GM19351 (cell line): ENCODE measurements around the gene AMPD3.

Experiments used
- ATAC-seq: cut with Tn5 transposase; IDR thresholded peaks from one replicate; pipeline ENCODE4 v1.9.1; 2021; ENCODE audit warnings: mild to moderate bottlenecking, moderate library complexity; ENCODE audit not compliant: unreplicated experiment

AMPD3 gene

DNA sequence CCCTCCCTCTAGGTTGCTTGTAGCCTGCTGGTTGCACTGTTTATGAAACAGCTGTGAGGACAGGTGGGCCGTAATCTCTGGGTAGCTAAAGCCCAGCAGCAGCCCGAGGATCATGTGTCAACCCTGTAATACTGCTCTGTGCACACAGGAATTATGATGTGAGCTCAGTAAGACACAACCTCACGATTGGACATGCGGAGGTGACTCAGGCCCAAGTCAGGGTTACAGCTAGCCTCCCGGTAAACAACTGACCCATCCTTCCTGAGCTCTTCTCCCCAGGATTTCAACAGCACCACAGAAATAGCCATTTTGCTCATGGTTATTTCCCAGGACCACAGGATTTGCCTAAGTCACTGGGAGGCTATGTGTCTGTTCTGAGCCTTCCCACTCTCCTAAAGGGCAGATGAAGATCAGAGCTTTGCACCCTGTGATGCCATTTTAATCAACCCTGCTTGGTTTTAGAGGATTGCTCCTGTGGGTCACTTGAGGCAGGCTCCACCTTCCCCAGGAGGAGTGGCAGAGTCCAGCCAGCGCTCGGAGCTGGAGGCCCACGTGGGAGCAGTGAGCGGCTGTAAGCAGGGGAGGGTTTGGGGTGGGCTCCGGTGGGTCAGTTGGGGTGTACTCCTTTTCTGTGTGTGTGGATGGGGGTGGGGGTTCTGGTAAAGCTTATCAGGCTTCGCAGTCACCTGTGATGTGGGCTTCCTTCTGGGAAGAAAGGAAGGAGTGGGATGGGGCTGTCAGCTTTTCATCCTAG lies at the start of gene AMPD3:
AMPD3 (plus strand) TSS at position 387 of the 754 bp plus-strand sequence. CDS start 6,256 bp downstream, outside the sequence.
- no peak for ATAC-seq

DNA sequence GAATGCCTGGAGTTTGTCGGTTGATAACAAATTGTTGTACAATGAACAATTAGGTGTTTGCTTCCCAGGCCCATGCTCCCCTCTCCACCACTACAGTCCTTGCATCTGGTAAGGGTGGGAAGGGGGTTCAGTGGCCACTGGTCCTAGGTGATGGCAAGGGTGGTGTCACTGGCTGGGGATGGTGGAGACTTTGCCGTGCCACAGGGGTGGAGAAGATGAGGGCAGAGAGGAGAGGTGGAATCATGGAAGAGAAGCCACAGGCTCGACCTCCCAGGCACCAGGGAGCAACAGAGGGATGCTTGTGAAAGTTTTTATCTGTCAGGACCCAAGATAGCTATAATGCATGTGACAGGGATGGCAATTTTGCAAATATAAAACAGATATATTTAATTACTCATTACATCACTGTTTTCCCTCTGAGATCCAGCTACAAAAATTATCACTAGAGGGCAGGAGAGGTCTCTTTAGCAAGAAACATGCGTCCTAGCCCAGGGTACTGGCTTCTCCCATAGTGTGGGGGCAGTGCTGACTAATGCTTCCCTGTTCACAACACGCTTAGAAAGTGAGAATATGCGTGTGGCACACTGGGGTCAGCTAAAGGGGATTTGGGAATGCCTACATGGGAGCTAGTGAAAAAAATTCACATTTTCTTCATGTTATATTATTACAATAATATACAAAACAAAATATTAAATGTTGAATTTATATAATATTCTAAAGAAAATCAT lies 49.0 kb upstream of the AMPD3 start:
- ATAC-seq, result peak; percentile 48

DNA sequence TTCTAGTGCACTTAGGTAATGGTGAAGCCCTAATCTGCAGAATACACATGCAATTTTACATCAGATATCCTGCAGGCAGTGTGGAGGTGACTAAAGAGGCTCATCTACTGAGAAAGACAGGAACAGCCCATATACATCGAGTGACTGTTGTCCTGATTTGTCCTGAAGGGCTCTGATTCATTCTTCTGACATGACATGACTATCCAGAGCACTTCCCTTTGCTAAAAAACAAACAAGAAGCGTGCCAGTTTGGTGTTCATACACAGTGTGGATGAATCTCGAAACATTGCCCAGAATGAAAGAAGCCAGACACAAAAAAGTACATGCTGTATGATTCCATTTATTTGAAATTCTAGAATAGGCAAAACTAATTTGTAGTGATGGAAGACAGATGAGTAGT lies 48.0 kb upstream of the AMPD3 start:
- no peak for ATAC-seq

DNA sequence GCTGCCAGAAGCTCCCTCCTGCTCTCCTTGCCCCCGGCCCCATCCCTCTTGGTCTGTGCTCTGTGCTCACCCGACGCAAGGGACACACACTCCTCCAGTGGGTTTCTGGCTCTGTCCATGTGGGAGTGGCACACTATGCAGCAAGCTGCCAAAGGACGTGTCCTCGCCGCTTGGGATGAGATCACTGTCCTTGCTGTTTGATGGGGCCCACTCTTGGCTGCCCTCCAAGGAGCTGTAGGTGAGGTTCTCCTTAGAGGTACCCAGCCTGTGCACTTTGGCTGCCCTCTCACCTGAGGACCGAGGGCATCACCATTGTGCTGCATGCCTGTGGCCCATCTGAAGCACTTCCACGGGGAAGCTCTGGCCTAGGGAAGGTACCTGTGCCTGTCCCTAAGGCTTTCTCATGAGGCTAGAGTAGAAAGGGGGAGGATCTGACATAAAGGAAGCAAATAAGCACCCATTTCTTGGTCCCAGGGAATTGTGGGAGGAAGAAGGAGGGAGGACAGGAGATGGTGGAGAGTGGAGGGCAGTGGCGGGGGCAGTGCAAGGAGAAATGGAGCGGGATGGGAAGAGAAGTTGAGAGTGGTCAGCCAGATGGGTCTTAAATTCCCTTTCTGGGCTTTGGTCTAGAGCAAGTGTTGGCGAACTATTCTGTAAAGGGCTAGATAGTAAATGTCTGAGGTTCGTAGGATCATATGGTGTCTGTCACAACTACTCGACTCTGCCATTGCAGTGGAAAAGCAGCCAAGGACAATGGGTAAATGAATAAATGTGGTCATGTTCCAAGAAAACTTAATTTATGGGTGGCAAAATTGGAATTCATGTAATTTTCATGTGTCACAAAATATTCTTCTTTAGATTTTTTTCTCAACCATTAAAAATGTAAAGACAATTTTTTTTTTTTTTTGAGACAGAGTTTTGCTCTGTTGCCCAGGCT lies 47.0 kb upstream of the AMPD3 start:
- no peak for ATAC-seq

DNA sequence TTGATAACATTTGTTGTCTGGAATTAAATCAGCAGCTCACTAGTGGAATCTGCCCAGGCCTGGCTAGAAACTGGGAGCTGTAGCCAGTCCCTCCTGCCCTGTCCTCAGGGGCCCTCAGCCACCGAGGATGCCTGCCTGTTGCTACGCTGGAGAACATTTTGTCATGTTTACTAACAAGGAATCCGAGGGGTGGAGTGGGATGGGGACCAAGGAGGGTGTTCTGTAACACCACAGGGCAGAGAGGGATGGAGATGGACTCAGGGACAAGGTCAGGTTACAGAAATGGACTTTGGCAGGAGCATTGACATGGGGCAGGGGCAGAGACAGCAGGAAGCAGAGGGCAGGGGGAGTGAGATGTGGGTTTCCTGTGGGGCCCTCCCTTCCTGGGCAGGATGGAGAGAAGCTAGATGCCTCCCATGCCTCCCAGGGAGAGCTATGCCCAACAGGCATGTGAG lies 45.8 kb upstream of the AMPD3 start:
- ATAC-seq, result no peak

DNA sequence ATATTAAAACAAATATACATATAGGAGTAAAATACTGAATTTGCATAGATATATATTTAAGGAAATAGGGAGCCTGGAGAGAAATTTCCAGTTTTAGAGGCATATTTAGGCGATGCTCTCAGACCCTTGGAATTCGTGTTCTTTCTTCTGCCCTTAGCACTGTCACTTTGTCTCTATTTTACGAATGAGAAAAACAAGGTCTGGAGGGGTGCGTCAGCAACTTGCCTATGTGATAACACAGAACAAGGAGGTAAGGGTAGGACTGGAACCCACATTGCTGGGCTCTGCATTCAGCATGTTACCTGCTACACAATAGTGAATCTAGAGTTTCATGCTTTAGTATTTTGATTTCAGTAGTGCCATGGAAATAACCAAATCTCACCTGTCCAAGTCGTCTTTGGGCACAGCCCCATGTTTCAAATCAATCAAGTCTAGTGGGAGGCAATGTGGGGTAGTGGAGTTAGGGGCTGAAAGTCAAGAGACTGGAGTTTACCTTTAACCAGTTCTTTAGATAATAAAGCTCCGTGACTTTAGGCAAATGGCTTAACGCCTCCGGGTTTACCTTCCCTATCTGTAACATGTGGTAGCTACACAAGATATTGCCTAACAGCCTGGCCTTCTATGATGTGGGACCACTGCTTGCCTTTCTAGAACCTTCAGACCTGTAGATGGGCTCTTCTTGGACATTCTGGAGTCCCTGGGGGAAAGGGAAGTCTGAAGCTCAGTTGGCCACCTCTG lies 44.8 kb upstream of the AMPD3 start:
- no peak for ATAC-seq

DNA sequence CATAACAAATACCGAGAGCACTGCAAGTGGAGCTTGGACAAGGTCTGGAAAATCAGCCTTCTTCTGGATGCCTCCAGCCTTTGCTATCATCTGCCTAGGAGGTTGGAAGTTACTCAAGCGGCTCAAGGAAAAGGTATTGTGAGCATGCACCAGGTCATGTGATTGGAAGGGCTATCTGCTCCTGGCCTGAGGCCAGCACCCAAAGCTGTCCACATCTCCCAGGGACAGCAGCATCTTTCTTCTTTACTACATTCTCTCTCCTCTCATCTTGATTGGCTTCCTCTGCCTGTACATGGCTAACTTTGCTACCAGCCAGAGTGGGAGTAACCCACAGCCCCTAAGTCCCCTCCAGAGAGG lies 44.2 kb upstream of the AMPD3 start:
- no peak for ATAC-seq

DNA sequence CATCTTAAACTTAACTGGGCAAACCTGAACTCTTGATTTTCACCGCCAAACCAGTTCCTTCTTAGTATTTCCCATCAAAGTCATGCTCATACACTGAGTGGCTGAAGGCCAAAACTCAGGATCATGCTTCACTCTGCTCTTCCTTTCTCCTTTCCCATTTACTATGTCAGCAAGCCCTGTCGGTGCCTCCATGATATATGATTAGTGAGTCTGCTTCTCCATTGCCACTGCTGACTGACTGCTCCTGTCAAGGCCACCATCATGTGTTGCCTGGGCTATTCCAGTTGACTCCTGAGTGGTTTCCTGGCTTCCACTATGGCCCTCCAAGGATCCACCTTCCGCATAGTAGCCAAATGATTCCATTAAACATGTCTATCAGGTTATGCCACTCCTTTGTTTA lies 42.8 kb upstream of the AMPD3 start:
- ATAC-seq, result no peak

DNA sequence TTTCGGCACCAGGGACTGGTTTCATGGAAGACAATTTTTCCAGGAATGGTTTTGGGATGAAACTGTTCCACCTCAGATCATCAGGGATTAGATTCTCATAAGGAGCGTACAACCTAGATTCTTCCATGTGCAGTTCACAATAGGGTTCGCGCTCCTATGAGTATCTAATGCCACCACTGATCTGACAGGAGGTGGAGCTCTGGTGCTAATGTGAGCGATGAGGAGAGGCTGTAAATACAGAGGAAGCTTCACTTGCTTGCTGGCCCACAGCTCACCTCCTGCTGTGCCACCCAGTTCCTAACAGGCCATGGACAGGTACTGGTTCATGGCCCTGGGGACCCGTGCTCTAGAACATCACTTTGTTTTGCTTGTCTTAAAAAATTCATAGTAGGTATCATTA lies 41.8 kb upstream of the AMPD3 start:
- ATAC-seq, result peak; percentile 77

DNA sequence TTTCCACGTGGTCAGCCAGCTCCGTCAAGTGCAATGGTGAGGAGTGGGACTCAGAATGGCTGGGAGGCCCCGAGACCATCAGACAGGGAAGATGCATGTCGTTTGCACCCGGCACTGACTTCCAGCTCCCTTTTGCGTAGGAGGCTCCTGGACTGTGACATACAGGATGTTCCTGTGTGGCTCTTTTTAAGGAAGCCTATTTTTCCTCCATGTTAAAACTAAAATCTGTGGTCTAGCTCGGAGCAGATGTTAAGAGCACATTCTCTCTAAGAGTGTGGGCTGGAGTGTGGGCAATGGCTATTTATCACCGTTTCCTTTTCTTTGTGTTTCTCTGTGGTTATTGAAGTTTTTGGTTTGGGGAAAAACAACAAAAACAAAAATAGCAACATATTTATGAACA lies 40.9 kb upstream of the AMPD3 start:
- ATAC-seq, result no peak

DNA sequence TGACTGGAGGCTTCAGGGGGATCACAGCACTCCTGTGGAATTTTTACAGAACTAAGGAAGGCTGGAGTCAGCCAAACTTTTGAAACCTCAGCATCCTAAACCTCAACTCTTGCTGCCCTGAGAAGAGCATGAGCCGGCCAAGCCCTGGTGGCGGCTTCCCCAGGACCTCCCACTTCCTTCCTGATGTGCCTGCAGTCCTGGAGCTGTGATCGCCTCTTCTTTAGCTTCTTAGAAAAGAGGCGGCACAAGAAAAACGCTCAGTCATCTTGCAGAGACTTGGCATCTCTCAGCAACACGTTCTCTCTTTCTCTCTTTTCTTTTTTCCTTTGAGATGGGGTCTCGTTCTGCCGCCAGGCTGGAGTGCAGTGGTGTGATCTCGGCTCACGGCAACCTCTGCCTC lies 40.4 kb upstream of the AMPD3 start:
- ATAC-seq, result no peak

DNA sequence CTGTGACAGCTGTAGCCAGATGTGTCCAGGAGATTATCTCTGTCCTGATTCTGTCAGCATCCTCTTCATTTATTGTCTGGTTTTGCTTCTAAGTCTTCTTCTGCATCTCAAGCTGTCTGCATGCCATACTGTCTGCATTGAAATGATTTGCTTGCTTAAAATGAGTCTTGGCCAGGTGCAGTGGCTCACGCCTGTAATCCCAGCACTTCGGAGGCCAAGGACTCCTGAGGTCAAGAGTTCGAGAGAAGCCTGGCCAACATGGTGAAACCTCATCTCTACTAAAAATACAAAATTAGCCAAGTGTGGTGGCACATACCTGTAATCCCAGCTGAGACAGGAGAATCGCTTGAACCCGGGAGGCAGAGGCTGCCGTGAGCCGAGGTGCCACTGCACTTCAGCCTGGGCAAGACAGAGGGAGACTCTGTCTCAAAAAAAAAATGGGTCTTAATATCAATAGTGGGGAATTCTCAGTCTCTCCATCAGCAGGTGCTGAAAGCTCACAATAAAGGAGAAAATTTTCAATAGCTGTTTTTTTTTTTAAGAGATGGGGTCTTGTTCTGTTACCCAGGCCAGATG lies 39.2 kb upstream of the AMPD3 start:
- no peak for ATAC-seq

DNA sequence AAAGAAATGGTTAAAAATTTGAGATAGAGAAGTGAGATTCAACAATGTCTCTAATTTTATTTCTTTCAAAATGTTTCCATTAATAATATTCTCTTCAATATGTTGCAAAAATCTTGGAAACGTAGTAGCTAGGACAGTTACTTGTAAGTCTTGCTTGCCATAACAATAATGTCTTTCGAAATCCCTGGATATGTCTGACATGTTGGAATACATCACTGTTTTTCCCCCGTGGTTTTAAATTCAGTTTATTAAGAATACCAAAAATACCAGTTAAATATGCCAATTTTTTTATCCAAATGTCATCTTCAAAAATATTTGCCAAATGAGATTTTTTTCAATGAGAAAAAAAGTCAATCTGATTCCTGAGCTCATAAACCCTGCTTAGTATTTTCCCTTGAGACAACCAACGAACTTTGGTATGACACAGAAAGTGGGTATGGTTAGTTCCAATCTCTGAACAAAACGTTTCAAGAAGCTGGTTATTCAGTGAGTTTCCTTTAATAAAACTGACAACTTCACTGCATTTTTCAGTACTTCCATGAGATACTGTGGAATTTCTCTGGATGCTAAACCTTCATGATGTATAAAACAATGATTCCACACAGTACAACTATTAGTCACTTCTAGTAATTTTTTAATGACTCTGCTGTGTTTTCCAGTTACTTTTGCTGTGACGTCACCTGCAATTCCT lies 36.7 kb upstream of the AMPD3 start:
- ATAC-seq, result no peak

DNA sequence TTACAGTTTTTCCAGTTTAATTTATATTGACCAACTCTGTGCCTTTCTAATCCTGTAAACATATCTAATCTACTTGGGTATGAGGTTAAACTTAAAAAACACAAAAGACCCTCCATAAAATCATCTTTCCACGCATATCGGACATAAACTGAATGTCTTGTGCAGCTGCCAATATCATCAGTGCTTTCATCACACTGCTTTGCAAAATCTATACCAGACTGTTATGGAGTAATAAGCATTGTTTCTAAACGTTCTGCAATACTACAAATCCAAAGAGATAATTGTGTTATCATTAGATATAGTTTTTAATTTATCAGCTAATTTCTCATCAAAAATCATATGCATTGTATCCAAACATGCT lies 36.1 kb upstream of the AMPD3 start:
- no peak for ATAC-seq

DNA sequence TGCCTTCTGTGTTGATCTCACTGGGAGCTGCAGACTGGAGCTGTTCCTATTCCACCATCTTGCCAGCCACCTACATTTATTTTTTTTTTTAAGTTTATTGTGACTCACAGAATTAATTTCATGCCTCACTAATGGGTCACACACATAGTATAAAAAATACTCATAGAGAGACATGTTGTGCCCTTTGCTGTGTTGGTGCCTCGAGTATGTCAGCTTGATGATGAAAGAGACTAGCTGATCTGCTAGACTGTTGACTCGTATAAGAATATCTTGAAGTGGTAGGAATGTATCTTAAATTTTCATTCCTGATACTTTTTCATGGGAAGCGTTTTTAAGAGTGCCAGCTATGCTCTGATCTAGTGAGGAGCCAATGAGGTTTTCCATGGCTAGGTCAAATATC lies 28.6 kb upstream of the AMPD3 start:
- ATAC-seq, result no peak

DNA sequence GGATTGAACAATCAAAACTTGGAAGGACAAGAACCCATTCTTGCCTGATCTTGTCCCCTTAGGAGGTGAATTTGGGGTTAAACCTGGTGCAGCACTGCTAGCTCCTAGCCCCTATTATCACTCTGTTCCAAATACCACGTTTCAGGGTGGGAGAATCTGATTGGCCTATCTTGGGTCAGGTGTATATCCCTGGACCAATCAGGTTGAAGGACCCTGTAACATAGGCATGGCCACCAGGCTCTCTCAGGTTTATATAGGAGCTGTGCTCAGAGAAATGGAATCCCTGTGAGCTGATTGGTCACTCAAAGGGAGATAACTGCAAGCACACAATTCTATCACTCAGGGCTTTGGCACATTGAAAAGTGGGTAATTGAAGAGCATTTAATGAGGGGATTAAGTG lies 26.6 kb upstream of the AMPD3 start:
- no peak for ATAC-seq

DNA sequence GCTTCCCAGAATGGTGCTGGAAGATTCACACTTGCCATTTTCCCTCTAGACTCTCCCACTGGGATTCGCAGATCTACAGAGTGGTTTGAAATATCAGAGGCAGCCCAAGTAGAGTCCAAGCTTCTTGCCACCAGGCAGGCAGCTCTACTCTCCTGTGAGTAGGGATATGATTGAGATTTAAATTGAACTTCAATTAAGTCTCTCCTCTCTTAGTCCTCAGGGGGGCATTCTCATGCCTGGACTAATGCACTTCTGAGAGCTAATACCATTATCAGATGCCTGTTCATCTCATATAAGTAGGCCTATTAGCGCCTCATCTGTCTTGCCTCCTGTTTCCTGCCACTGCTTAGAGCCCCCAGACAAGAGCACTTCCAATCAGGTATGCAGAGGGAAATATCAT lies 25.5 kb upstream of the AMPD3 start:
- ATAC-seq, result no peak

DNA sequence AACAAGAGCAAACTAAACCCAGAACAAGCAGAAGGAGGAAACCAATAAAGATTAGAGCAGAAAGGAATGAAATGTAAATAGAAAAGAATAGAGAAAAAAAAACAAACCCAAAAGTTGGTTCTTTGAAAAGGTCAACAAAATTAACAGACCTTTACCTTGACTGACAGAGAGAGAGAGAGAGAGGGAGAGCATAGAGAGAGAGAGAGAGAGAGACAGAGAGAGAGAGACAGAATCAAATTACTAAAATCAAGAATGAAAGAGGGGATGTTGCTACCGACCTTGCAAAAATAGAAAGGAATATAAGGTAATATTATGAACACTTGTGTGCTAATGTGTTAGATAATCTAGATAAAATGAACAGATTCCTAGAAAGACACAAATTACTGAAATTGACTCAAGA lies 22.6 kb upstream of the AMPD3 start:
- ATAC-seq, result no peak

DNA sequence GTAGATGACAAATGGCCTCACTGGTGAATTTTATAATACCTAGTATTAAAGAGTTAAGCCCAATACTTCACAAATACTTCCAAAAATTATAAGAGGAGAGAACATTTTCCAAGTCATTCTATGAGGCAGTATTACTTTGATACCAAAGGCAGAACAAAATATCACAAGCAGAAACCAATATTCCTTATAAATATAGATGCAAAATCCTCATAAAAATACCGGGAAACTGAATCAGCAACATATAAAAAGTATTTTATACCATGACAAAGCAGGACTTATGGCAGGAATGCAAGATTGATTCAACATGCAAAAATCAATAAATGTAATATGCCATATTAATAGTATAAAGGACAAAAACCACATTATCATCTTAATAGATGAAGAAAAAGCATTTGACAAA lies 22.1 kb upstream of the AMPD3 start:
- no peak for ATAC-seq

DNA sequence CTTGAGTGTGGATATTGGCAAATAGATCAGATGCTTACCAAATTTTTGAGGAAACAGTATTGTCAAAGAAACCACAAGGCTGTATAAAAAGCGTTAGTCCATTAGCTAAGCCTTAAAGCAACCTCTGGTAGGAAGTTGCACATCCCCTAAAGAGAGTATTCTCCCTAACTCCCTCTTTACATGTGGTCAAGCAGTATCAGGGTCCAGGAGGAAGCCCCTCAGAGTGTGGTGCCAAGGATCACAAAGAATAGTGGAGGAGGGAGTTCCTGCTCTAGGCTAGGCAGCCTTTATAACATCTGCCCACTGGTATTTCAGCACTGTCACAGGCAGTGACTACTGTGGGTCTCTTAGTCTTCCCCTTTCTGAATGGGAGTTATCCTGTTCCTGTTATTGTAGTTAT lies 18.8 kb upstream of the AMPD3 start:
- no peak for ATAC-seq
